Neural cell (in vitro differentiated cells): ENCODE results near the gene RSBN1. TPM values are rescaled to one million over a fixed set of nuclear protein-coding genes. Genes with fewer than 3 reads are reported as not detected.

Experiments
- H2AFZ ChIP-seq: fragments of 200-600, 300-800 bp; sonication (generic), shearing (Covaris generic); 2 replicates; pipeline ENCODE4 v1.6.0; 2014; ENCODE audit warnings: low read depth, mild to moderate bottlenecking, antibody characterized with exemption, low read length, moderate library complexity
- H3F3A ChIP-seq: fragments of 200-600 bp; shearing (Covaris generic); 2 replicates; pipeline ENCODE4 v1.6.1; 2016; ENCODE audit warnings: mild to moderate bottlenecking, moderate library complexity, mixed read lengths, antibody characterized with exemption, low read length; ENCODE audit not compliant: insufficient read depth, poor library complexity, severe bottlenecking
- H3K27ac ChIP-seq: fragments of 200-600, 300-800 bp; sonication (generic), shearing (Covaris generic); 2 replicates; pipeline ENCODE4 v1.5.1; 2014; ENCODE audit warnings: mild to moderate bottlenecking, low read length, moderate library complexity
- H3K27me3 ChIP-seq: fragments of 300-800, 200-600 bp; sonication (generic), shearing (Covaris generic); 2 replicates; pipeline ENCODE4 v1.6.0; 2014; ENCODE audit warnings: mild to moderate bottlenecking, low read depth, low read length, moderate library complexity; ENCODE audit not compliant: insufficient read depth
- H3K36me3 ChIP-seq: fragments of 300-800, 200-600 bp; sonication (generic), shearing (Covaris generic); 2 replicates; pipeline ENCODE4 v1.5.1; 2014; ENCODE audit warnings: mild to moderate bottlenecking, antibody characterized with exemption, low read length, moderate library complexity; ENCODE audit not compliant: insufficient read depth
- H3K4me2 ChIP-seq: fragments of 300-800, 200-600 bp; sonication (generic), shearing (Covaris generic); 2 replicates; pipeline ENCODE4 v1.6.0; 2014; ENCODE audit warnings: mild to moderate bottlenecking, low read length
- H3K4me3 ChIP-seq: fragments of 300-800, 200-600 bp; sonication (generic), shearing (Covaris generic); 2 replicates; pipeline ENCODE4 v1.5.1; 2014; ENCODE audit warnings: mild to moderate bottlenecking, low read length, moderate library complexity
- H3K79me2 ChIP-seq: fragments of 200-600 bp; shearing (Covaris generic); replicated peaks from 2 replicates; pipeline ENCODE4 v1.6.0; 2014; ENCODE audit warnings: mild to moderate bottlenecking, low read length, moderate library complexity; ENCODE audit not compliant: insufficient read depth
- H3K9ac ChIP-seq: fragments of 300-800, 200-600 bp; sonication (generic), shearing (Covaris generic); 2 replicates; pipeline ENCODE4 v1.6.1; 2016; ENCODE audit warnings: mild to moderate bottlenecking, low read length, mixed read lengths
- H3K9me2 ChIP-seq: fragments of 200-600 bp; shearing (Covaris generic); 2 replicates; pipeline ENCODE4 v1.6.1; 2016; ENCODE audit warnings: mild to moderate bottlenecking, low read length, mixed read lengths; ENCODE audit not compliant: insufficient read depth
- H3K9me3 ChIP-seq: fragments of 200-600, 300-800 bp; sonication (generic), shearing (Covaris generic); 2 replicates; pipeline ENCODE4 v1.6.1; 2016; ENCODE audit warnings: mild to moderate bottlenecking, mixed run types, low read length, moderate library complexity, mixed read lengths
- H4K20me1 ChIP-seq: fragments of 200-600 bp; shearing (Covaris generic); 2 replicates; pipeline ENCODE4 v1.6.1; 2016; ENCODE audit warnings: mild to moderate bottlenecking, mixed run types; ENCODE audit not compliant: insufficient read depth
- CTCF ChIP-seq: fragments of 450-650 bp; IDR thresholded peaks from 2 replicates; pipeline ENCODE4 v1.5.1; 2014; ENCODE audit warnings: antibody characterized with exemption, mild to moderate bottlenecking, moderate library complexity; ENCODE audit not compliant: poor library complexity, severe bottlenecking
- EP300 ChIP-seq: fragments of 450-650 bp; conservative IDR thresholded peaks from 2 replicates; pipeline ENCODE4 v1.6.1; 2014; ENCODE audit warnings: antibody characterized with exemption, mild to moderate bottlenecking, moderate library complexity; ENCODE audit not compliant: poor library complexity, severe bottlenecking
- EZH2 ChIP-seq: fragments of 200-600, 300-800 bp; shearing (Covaris generic), sonication (generic); IDR thresholded peaks from 2 replicates; pipeline ENCODE4 v1.6.1; 2014; ENCODE audit warnings: antibody characterized with exemption, low read length, borderline replicate concordance, mild to moderate bottlenecking; ENCODE audit not compliant: insufficient read depth, poor library complexity, severe bottlenecking
- MXI1 ChIP-seq: fragments of 450-650 bp; conservative IDR thresholded peaks from 2 replicates; pipeline ENCODE4 v1.6.1; 2014; ENCODE audit warnings: antibody characterized with exemption, mild to moderate bottlenecking; ENCODE audit not compliant: poor library complexity, severe bottlenecking
- POLR2AphosphoS5 ChIP-seq: IDR thresholded peaks from 2 replicates; pipeline ENCODE4 v1.6.1; 2012
- RAD21 ChIP-seq: fragments of 450-650 bp; conservative IDR thresholded peaks from 2 replicates; pipeline ENCODE4 v1.6.1; 2014; ENCODE audit warnings: antibody characterized with exemption, mild to moderate bottlenecking, moderate library complexity
- REST ChIP-seq: IDR thresholded peaks from 2 replicates; pipeline ENCODE4 v1.6.1; 2012; ENCODE audit warnings: borderline replicate concordance
- SMC3 ChIP-seq: fragments of 450-650 bp; conservative IDR thresholded peaks from 2 replicates; pipeline ENCODE4 v1.6.1; 2014; ENCODE audit warnings: antibody characterized with exemption, mild to moderate bottlenecking, moderate library complexity; ENCODE audit not compliant: poor library complexity
- TAF1 ChIP-seq: IDR thresholded peaks from 2 replicates; pipeline ENCODE4 v1.6.1; 2012; ENCODE audit warnings: low read depth
- polyA plus RNA-seq: library from polyadenylated mRNA; depleted of rRNA; stranded (reverse); fragments of >200 nt; gene quantifications from 2 replicates; pipeline ENCODE4 v1.2.3, GENCODE V29; 2014

RSBN1 gene
- polyA plus RNA-seq, 1 donor from 2014 or later = 33.7 TPM

GRCh38 chr1:113835686-113836290 is 23.5 kb upstream of the RSBN1 start:
- Histone ChIP-seq H3K79me2 (no peaks in the 10 kb centered on the region), H3K36me3 (no peaks in the 10 kb centered on the region), H3F3A (no peaks in the 10 kb centered on the region), H3K27me3 (no peaks in the 10 kb centered on the region), H3K9ac (no peak overlapping the region), H3K4me2 (no peak overlapping the region), H2AFZ (no peak overlapping the region), H3K9me2 (no peaks in the 10 kb centered on the region), H3K27ac (no peak overlapping the region), H3K4me3 (no peak overlapping the region), H4K20me1 (no peaks in the 10 kb centered on the region), H3K9me3 (no peaks in the 10 kb centered on the region)
- TF ChIP-seq RAD21 (peak; percentile 66), EP300 (no peak), MXI1 (no peak), POLR2AphosphoS5 (no peak), SMC3 (peak; percentile 77), TAF1 (no peak), CTCF (peak; percentile 66), EZH2 (no peak), REST (no peak)

- Histone ChIP-seq H3K79me2 (no peaks in the 10 kb centered on the region), H3K4me3 (no peak overlapping the region), H3K9me2 (no peaks in the 10 kb centered on the region), H3K9ac (no peak overlapping the region), H3F3A (no peaks in the 10 kb centered on the region), H4K20me1 (no peaks in the 10 kb centered on the region), H3K27me3 (no peaks in the 10 kb centered on the region), H3K9me3 (no peaks in the 10 kb centered on the region), H3K27ac (no peak overlapping the region), H3K4me2 (no peak overlapping the region), H3K36me3 (no peaks in the 10 kb centered on the region), H2AFZ (no peak overlapping the region)
- TF ChIP-seq TAF1 (no peak), POLR2AphosphoS5 (no peak), CTCF (no peak), REST (no peak), EP300 (no peak), MXI1 (no peak), EZH2 (no peak), SMC3 (no peak), RAD21 (no peak)
Measured at GRCh38 chr1:113834716-113835115, 22.4 kb upstream of the RSBN1 start.
